IMR-90 (cell line): ENCODE results near the gene GRM2. TPM values are rescaled to one million over a fixed set of nuclear protein-coding genes. Genes with fewer than 3 reads are reported as not detected.

Experiments
- ATAC-seq: fragments of 200-7000 bp; cut with Tn5 transposase; 2 replicates; pipeline ENCODE4 v1.9.1; 2020; ENCODE audit warnings: low read depth, mild to moderate bottlenecking, moderate library complexity
- BruUV-seq: library from RNA; stranded (reverse); fragments of 400-500 nt; replicated peaks from 2 replicates; lab custom pipeline; 2021; lab: Mats Ljungman, UMichigan
- CTCF ChIA-PET: fragments of 300-600 bp; formaldehyde crosslinking; extraction: SDS; loops from one replicate; lab custom pipeline; 2021; ENCODE audit warnings: antibody characterized with exemption; lab: Yijun Ruan, JAX
- POLR2A ChIA-PET: fragments of 300-600 bp; sonication (Branson Sonifier 250); formaldehyde crosslinking; loops from one replicate; lab custom pipeline; 2022; ENCODE audit warnings: antibody characterized with exemption; ENCODE audit not compliant: unreplicated experiment; lab: Charles Lee
- DNase-seq: peaks from one replicate; pipeline ENCODE4 v3.0.0; 2013
- H2AFZ ChIP-seq: replicated peaks from 2 replicates; pipeline ENCODE3; 2013; ENCODE audit warnings: low read length, mild to moderate bottlenecking; ENCODE audit not compliant: poor library complexity
- H2AK5ac ChIP-seq: 2 replicates; pipeline ENCODE4 v1.6.1; 2013; ENCODE audit warnings: low read depth, low read length, inconsistent platforms
- H2AK9ac ChIP-seq: replicated peaks from 2 replicates; pipeline ENCODE3; 2013; ENCODE audit warnings: mild to moderate bottlenecking, low read depth, low read length, moderate library complexity; ENCODE audit not compliant: poor library complexity
- H2BK120ac ChIP-seq: 2 replicates; pipeline ENCODE4 v1.6.1; 2013; ENCODE audit warnings: low read depth, low read length, inconsistent platforms
- H2BK15ac ChIP-seq: 3 replicates; pipeline ENCODE4 v1.6.1; 2013; ENCODE audit warnings: low read depth, low read length, inconsistent platforms
- H2BK20ac ChIP-seq: 2 replicates; pipeline ENCODE4 v1.6.1; 2013; ENCODE audit warnings: low read depth, mild to moderate bottlenecking, inconsistent platforms, low read length, moderate library complexity
- H2BK5ac ChIP-seq: 2 replicates; pipeline ENCODE4 v1.6.1; 2013; ENCODE audit warnings: mild to moderate bottlenecking, low read depth, low read length, inconsistent platforms; ENCODE audit not compliant: poor library complexity, severe bottlenecking
- H3K14ac ChIP-seq: replicated peaks from 2 replicates; pipeline ENCODE4 v1.6.1; 2013; ENCODE audit warnings: low read depth, low read length, inconsistent platforms
- H3K18ac ChIP-seq: 2 replicates; pipeline ENCODE4 v1.6.1; 2013; ENCODE audit warnings: low read depth, low read length, control low read depth
- H3K23ac ChIP-seq: 2 replicates; pipeline ENCODE4 v1.6.1; 2013; ENCODE audit warnings: low read depth, low read length, inconsistent platforms
- H3K27ac ChIP-seq: 2 replicates; pipeline ENCODE4 v1.5.1; 2013; ENCODE audit warnings: mild to moderate bottlenecking, control low read depth, low read length; ENCODE audit not compliant: insufficient read depth
- H3K27me3 ChIP-seq: 2 replicates; pipeline ENCODE4 v1.6.1; 2013; ENCODE audit warnings: low read length; ENCODE audit not compliant: control insufficient read depth, insufficient read depth
- H3K36me3 ChIP-seq: 2 replicates; pipeline ENCODE4 v1.6.1; 2013; ENCODE audit warnings: low read length, mixed read lengths; ENCODE audit not compliant: control insufficient read depth, insufficient read depth
- H3K4ac ChIP-seq: 2 replicates; pipeline ENCODE4 v1.6.1; 2013; ENCODE audit warnings: low read depth, low read length, inconsistent platforms
- H3K4me1 ChIP-seq: 2 replicates; pipeline ENCODE4 v1.6.1; 2013; ENCODE audit warnings: low read length, mixed read lengths; ENCODE audit not compliant: control insufficient read depth, insufficient read depth
- H3K4me2 ChIP-seq: 2 replicates; pipeline ENCODE4 v1.6.1; 2013; ENCODE audit warnings: low read depth, mild to moderate bottlenecking, control low read depth, low read length, moderate library complexity
- H3K4me3 ChIP-seq: 2 replicates; pipeline ENCODE4 v1.5.1; 2013; ENCODE audit warnings: low read depth, mild to moderate bottlenecking, control low read depth, low read length, moderate library complexity; ENCODE audit not compliant: insufficient read depth
- H3K56ac ChIP-seq: 2 replicates; pipeline ENCODE4 v1.6.1; 2013; ENCODE audit warnings: low read length, inconsistent platforms; ENCODE audit not compliant: insufficient read depth; ENCODE audit errors: extremely low read depth
- H3K79me1 ChIP-seq, 2 experiments: 2 replicates each; pipeline ENCODE4 v1.6.1; 2013; ENCODE audit warnings: low read length in 2 of 2, inconsistent platforms in 1 of 2, low read depth in 1 of 2
- H3K9ac ChIP-seq: 2 replicates; pipeline ENCODE4 v1.6.1; 2013; ENCODE audit warnings: low read depth, low read length, control low read depth
- H3K9me1 ChIP-seq: 2 replicates; pipeline ENCODE4 v1.6.1; 2013; ENCODE audit warnings: low read length, inconsistent platforms; ENCODE audit not compliant: insufficient read depth
- H3K9me3 ChIP-seq: 2 replicates; pipeline ENCODE4 v1.6.1; 2013; ENCODE audit warnings: low read length; ENCODE audit not compliant: control insufficient read depth, insufficient read depth
- H4K20me1 ChIP-seq: 2 replicates; pipeline ENCODE4 v1.6.1; 2013; ENCODE audit warnings: low read length, inconsistent platforms; ENCODE audit not compliant: insufficient read depth
- H4K5ac ChIP-seq: 2 replicates; pipeline ENCODE4 v1.6.1; 2013; ENCODE audit warnings: mild to moderate bottlenecking, low read depth, low read length, control low read depth
- H4K8ac ChIP-seq, 2 experiments: 2 replicates each; pipeline ENCODE4 v1.6.1; 2013; ENCODE audit warnings: low read depth in 2 of 2, low read length in 2 of 2, control low read depth in 1 of 2, inconsistent platforms in 1 of 2
- H4K91ac ChIP-seq: 2 replicates; pipeline ENCODE4 v1.6.1; 2013; ENCODE audit warnings: low read depth, low read length, inconsistent platforms; ENCODE audit not compliant: insufficient read depth
- BHLHE40 ChIP-seq: fragments of 150-350 bp; IDR thresholded peaks from 2 replicates; pipeline ENCODE4 v1.6.1; 2016; ENCODE audit warnings: mild to moderate bottlenecking, low read depth, low read length
- CEBPB ChIP-seq: IDR thresholded peaks from 2 replicates; pipeline ENCODE4 v1.6.1; 2012; ENCODE audit warnings: low read depth, low read length, improper control_type of control experiment
- CHD1 ChIP-seq: IDR thresholded peaks from 2 replicates; pipeline ENCODE4 v1.6.1; 2012; ENCODE audit warnings: low read depth, low read length, improper control_type of control experiment
- MAFK ChIP-seq: IDR thresholded peaks from 2 replicates; pipeline ENCODE4 v1.6.1; 2012; ENCODE audit warnings: low read depth, low read length, improper control_type of control experiment
- MAZ ChIP-seq: IDR thresholded peaks from 2 replicates; pipeline ENCODE4 v1.6.1; 2012; ENCODE audit warnings: low read depth, mild to moderate bottlenecking, low read length, improper control_type of control experiment, moderate library complexity, borderline replicate concordance
- MXI1 ChIP-seq: IDR thresholded peaks from 2 replicates; pipeline ENCODE4 v1.6.1; 2012; ENCODE audit warnings: low read depth, mild to moderate bottlenecking, low read length, moderate library complexity, borderline replicate concordance
- NFE2L2 ChIP-seq: fragments of 150-350 bp; IDR thresholded peaks from 2 replicates; pipeline ENCODE4 v1.6.1; 2016; ENCODE audit warnings: low read depth, mild to moderate bottlenecking, low read length
- POLR2A ChIP-seq: IDR thresholded peaks from 2 replicates; pipeline ENCODE4 v1.6.1; 2012; ENCODE audit warnings: mild to moderate bottlenecking, low read depth, low read length
- RCOR1 ChIP-seq: IDR thresholded peaks from 2 replicates; pipeline ENCODE4 v1.6.1; 2012; ENCODE audit warnings: mild to moderate bottlenecking, low read length, improper control_type of control experiment; ENCODE audit not compliant: insufficient replicate concordance
- RFX5 ChIP-seq: IDR thresholded peaks from 2 replicates; pipeline ENCODE4 v1.8.0; 2012; ENCODE audit warnings: low read depth, mild to moderate bottlenecking, low read length, moderate library complexity
- SMC3 ChIP-seq: fragments of 150-350 bp; IDR thresholded peaks from 2 replicates; pipeline ENCODE4 v1.6.1; 2016; ENCODE audit warnings: low read depth, mild to moderate bottlenecking, antibody characterized with exemption, low read length, moderate library complexity
- WGBS, 2 experiments: methylation state at CpG; one replicate each; pipeline versions ENCODE4 v1.1.5 to v1.1.7; 2013; ENCODE audit warnings: missing lambda C conversion rate in 2 of 2; ENCODE audit not compliant: insufficient read length in 1 of 2; ENCODE audit errors: extremely low coverage in 2 of 2; 5-methylcytosine and 5-hydroxymethylcytosine counted together
- dilution Hi-C: fragments of 300-500 bp; cut with HindIII; formaldehyde crosslinking; loops from one replicate; pipeline ENCODE4 v1.14.3; 2018; ENCODE audit warnings: low sequenced_read_pairs; ENCODE audit not compliant: unreplicated experiment
- in situ Hi-C: fragments of 300-500 bp; cut with MboI; formaldehyde crosslinking; loops from 3 replicates; pipeline ENCODE4 v1.14.3; 2019; ENCODE audit warnings: low sequenced_read_pairs, inconsistent platforms, mixed read lengths
- intact Hi-C: fragments of 100-400 bp; cut with micrococcal nuclease; formaldehyde crosslinking; loops from 2 replicates; pipeline ENCODE4 v1.10.0; 2022
- polyA plus RNA-seq, 3 experiments: library from polyadenylated mRNA; depleted of rRNA; stranded (reverse); fragments of >200 nt; gene quantifications; 2 replicates each; pipeline ENCODE4 v1.2.3, GENCODE V29; 2012; ENCODE audit warnings: low replicate concordance in 1 of 3
- total RNA-seq: library from RNA; depleted of rRNA; stranded (reverse); fragments of >200 nt; gene quantifications from 2 replicates; pipeline ENCODE4 v1.2.3, GENCODE V29; 2012
- TF ChIP-seq, protein P1 (sequence below): fragments of 150-350 bp; IDR thresholded peaks from 2 replicates; pipeline ENCODE4 v1.6.1; 2017; ENCODE audit warnings: mild to moderate bottlenecking, antibody characterized with exemption, low read length, low read depth
- TF ChIP-seq, protein P2 (sequence below): conservative IDR thresholded peaks from 2 replicates; pipeline ENCODE4 v1.5.1; 2012; ENCODE audit warnings: mild to moderate bottlenecking, low read depth, low read length, improper control_type of control experiment

GRM2 gene
- total and polyA plus RNA-seq, 2 of the 4 experiments (the other 2 are of a cell fraction): under 0.01 to 0.14 TPM

DNA sequence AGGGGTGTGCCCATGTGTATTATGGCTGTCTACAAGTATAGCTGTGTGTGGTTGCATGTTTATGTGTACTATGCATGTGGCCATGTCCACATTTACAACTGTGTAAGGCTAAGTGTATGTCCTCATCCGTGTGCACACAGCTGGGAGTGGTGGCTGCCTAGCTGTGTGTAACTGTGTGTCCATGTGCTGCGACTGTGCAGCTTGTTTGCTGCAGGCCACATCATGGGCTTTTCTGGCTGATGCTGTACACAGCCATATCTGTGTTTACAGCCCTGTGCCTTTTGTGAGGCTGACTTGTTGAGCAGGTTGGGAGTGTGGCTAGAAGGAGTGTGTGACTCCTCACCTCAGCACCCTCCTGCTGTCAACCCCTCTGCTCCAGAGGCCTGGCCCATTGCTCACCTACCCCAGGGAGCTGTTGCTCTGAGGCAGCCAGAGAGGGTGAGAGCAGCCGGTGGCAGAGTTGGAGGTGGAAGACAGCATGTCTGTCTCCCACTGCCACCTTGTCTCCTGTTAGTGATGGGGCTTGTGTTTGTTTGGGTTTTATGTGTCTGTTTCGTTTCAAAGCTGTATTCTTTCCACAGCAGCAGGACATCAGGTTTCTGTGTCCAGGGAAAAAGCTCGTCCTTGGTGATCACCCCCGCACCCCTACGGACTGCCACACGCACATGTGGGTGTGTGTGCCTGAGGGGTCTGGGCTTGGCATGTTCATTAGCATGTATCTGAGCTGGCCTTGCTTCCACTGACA is 1.4 kb upstream of the GRM2 start (continued):
- TF ChIP-seq, protein P1, sequence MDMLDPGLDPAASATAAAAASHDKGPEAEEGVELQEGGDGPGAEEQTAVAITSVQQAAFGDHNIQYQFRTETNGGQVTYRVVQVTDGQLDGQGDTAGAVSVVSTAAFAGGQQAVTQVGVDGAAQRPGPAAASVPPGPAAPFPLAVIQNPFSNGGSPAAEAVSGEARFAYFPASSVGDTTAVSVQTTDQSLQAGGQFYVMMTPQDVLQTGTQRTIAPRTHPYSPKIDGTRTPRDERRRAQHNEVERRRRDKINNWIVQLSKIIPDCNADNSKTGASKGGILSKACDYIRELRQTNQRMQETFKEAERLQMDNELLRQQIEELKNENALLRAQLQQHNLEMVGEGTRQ: no peak

DNA sequence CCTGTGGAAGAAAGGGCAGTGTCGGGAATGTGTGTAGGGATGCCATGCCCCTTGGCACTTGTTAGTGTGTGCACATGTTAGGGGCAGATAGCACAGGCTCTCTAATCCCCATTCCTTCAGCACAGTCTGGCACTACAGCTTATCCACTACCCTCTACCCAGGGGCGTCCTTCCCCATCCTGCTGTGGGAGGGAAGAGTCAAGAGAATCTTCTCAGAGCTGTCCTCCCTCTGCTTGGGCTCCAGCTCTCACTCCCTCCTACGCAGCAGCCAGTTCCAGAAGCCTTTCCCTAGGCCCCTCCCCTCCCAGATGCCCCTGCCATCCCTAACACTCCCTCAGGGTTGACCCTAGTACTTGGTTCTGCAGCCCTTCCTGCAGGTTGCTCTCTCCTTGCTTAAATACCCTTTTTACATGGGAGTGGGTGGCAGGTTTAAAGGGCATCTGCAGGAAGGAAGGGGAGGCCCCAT is 815 bp upstream of the GRM2 start:
- no peak overlapping the region for H2AK5ac ChIP-seq
- H3K36me3 ChIP-seq: peaks cover 4% of the 10 kb centered on the region; the same call in 1 of the 2 replicates
- H3K56ac ChIP-seq: no peak overlapping the region
- no peak overlapping the region for H2BK120ac ChIP-seq
- no peak overlapping the region for H3K4me3 ChIP-seq
- no peak overlapping the region for H4K91ac ChIP-seq
- CTCF ChIA-PET: no interaction called here
- H2AK9ac ChIP-seq: no peak overlapping the region
- H3K79me1 ChIP-seq: no peaks in the 10 kb centered on the region
- no peak overlapping the region for H3K23ac ChIP-seq
- no peak overlapping the region for H3K14ac ChIP-seq
- H3K9me3 ChIP-seq: no peaks in the 10 kb centered on the region
- H3K9ac ChIP-seq: no peak overlapping the region
- POLR2A ChIA-PET: interaction anchor here (0.6 kb wide), 1 partner anchor 756 kb away, joined by 4 read pairs; no protein-coding TSS in a partner anchor
- no peak overlapping the region for H4K8ac ChIP-seq
- in situ Hi-C loops (no loop called here), intact Hi-C loops (no loop called here), dilution Hi-C loops (no loop called here)
- no CpG with 5 or more reads among the region's 3 CpGs for WGBS, 2 experiments
- peak overlapping the region; percentile 46 for H2AFZ ChIP-seq
- no peak for DNase-seq
- no peaks in the 10 kb centered on the region for H3K4me1 ChIP-seq
- peaks cover 15% of the 10 kb centered on the region; the same call in 1 of the 2 replicates for H3K27me3 ChIP-seq
- no peak overlapping the region for H3K18ac ChIP-seq
- no peak overlapping the region for H2BK20ac ChIP-seq
- peaks cover 3% of the 10 kb centered on the region; the same call in 1 of the 2 replicates for H3K9me1 ChIP-seq
- no peak overlapping the region for H3K4ac ChIP-seq
- H2BK15ac ChIP-seq: no peak overlapping the region
- H4K20me1 ChIP-seq: peaks cover 21% of the 10 kb centered on the region
- no peak overlapping the region for H2BK5ac ChIP-seq
- no peak for ATAC-seq
- no TSS peak for BruUV-seq
- H3K4me2 ChIP-seq: no peak overlapping the region
- H4K5ac ChIP-seq: no peak overlapping the region
- no peak overlapping the region for H3K27ac ChIP-seq
- TF ChIP-seq MAFK: no peak
- TF ChIP-seq SMC3: no peak
- TF ChIP-seq CEBPB: no peak
- TF ChIP-seq, protein P1: no peak
- no peak for TF ChIP-seq POLR2A
- TF ChIP-seq BHLHE40: no peak
- TF ChIP-seq MXI1: no peak
- TF ChIP-seq MAZ: no peak
- no peak for TF ChIP-seq RFX5
- TF ChIP-seq CHD1: no peak
- TF ChIP-seq, protein P2, sequence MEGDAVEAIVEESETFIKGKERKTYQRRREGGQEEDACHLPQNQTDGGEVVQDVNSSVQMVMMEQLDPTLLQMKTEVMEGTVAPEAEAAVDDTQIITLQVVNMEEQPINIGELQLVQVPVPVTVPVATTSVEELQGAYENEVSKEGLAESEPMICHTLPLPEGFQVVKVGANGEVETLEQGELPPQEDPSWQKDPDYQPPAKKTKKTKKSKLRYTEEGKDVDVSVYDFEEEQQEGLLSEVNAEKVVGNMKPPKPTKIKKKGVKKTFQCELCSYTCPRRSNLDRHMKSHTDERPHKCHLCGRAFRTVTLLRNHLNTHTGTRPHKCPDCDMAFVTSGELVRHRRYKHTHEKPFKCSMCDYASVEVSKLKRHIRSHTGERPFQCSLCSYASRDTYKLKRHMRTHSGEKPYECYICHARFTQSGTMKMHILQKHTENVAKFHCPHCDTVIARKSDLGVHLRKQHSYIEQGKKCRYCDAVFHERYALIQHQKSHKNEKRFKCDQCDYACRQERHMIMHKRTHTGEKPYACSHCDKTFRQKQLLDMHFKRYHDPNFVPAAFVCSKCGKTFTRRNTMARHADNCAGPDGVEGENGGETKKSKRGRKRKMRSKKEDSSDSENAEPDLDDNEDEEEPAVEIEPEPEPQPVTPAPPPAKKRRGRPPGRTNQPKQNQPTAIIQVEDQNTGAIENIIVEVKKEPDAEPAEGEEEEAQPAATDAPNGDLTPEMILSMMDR: no peak
- TF ChIP-seq RCOR1: no peak
- no peak for TF ChIP-seq NFE2L2
